Endothelial cell of umbilical vein (primary cell): Measurements from ENCODE around the gene METTL26. TPM values are rescaled to one million over a fixed set of nuclear protein-coding genes. Genes with fewer than 3 reads are reported as not detected.

ENCODE experiments used
- BruUV-seq: library from RNA; stranded (reverse); fragments of 400-500 nt; replicated peaks from 2 replicates; lab custom pipeline; 2021; lab: Mats Ljungman, UMichigan
- CTCF ChIA-PET: fragments of 300-600, 350-600 bp; sonication (Branson Sonifier 250); formaldehyde crosslinking; loops from one replicate; lab custom pipeline; 2021; ENCODE audit warnings: antibody characterized with exemption, inconsistent platforms; lab: Charles Lee
- POLR2A ChIA-PET: fragments of 300-600, 350-600 bp; sonication (Branson Sonifier 250); formaldehyde crosslinking; loops from one replicate; lab custom pipeline; 2021; ENCODE audit warnings: antibody characterized with exemption, inconsistent platforms; lab: Charles Lee
- DNase-seq: peaks from one replicate; pipeline ENCODE4 v3.0.0-alpha.2; 2011; ENCODE audit warnings: low read depth, low spot score
- FAIRE-seq: peaks from 2 replicates; lab custom pipeline; 2011; peaks lifted over from hg19 to GRCh38; lab: Jason Lieb, UNC
- H2AFZ ChIP-seq: 2 replicates; pipeline ENCODE4 v1.6.0; 2012; ENCODE audit warnings: low read depth, low read length, control low read depth, inconsistent platforms
- H3K27ac ChIP-seq: 2 replicates; pipeline ENCODE4 v1.5.1; 2011; ENCODE audit warnings: low read depth, mild to moderate bottlenecking, control low read depth, low read length, moderate library complexity; ENCODE audit not compliant: insufficient read depth
- H3K27me3 ChIP-seq, 2 experiments: 2 replicates each; pipeline versions ENCODE4 v1.6.0 to v1.6.1; 2011; ENCODE audit warnings: low read length in 2 of 2, mixed read lengths in 1 of 2; ENCODE audit not compliant: control insufficient read depth in 2 of 2, insufficient read depth in 2 of 2
- H3K36me3 ChIP-seq, 2 experiments: 2 replicates in 1 of 2; 3 replicates in 1 of 2; pipeline ENCODE4 v1.5.1; 2011; ENCODE audit warnings: low read length in 2 of 2, mild to moderate bottlenecking in 1 of 2, moderate library complexity in 1 of 2; ENCODE audit not compliant: control insufficient read depth in 2 of 2, insufficient read depth in 2 of 2; ENCODE audit errors: extremely low read depth in 1 of 2
- H3K4me1 ChIP-seq: 3 replicates; pipeline ENCODE4 v1.5.1; 2011; ENCODE audit warnings: mild to moderate bottlenecking, low read length; ENCODE audit not compliant: control insufficient read depth, insufficient read depth; ENCODE audit errors: extremely low read depth
- H3K4me2 ChIP-seq: 2 replicates; pipeline ENCODE4 v1.6.1; 2011; ENCODE audit warnings: low read length, control low read depth, mixed read lengths; ENCODE audit not compliant: insufficient read depth
- H3K4me3 ChIP-seq, 3 experiments: fragments of 200-600 bp in 1 of 3; sonication (generic), shearing (Covaris generic) in 1 of 3; replicated peaks in 1 of 3; 2 replicates each; pipeline ENCODE4 v1.5.1; 2011 to 2016; ENCODE audit warnings: control low read depth in 3 of 3, low read length in 3 of 3, mild to moderate bottlenecking in 2 of 3, inconsistent platforms in 1 of 3, low read depth in 1 of 3, moderate library complexity in 1 of 3; ENCODE audit not compliant: insufficient read depth in 1 of 3
- H3K79me2 ChIP-seq: 2 replicates; pipeline ENCODE4 v1.6.0; 2012; ENCODE audit warnings: low read length, inconsistent platforms; ENCODE audit not compliant: control insufficient read depth, insufficient read depth
- H3K9ac ChIP-seq: replicated peaks from 2 replicates; pipeline ENCODE3; 2011; ENCODE audit warnings: low read length, control low read depth; ENCODE audit not compliant: insufficient read depth; ENCODE audit errors: extremely low read depth
- H3K9me1 ChIP-seq: replicated peaks from 3 replicates; pipeline ENCODE4 v1.6.0; 2011; ENCODE audit warnings: mild to moderate bottlenecking, low read length; ENCODE audit not compliant: control insufficient read depth, insufficient read depth; ENCODE audit errors: extremely low read depth
- H3K9me3 ChIP-seq: replicated peaks from 2 replicates; pipeline ENCODE4 v1.5.1; 2012; ENCODE audit warnings: low read length, inconsistent platforms; ENCODE audit not compliant: control insufficient read depth, insufficient read depth
- H4K20me1 ChIP-seq: replicated peaks from 2 replicates; pipeline ENCODE3; 2011; ENCODE audit warnings: mild to moderate bottlenecking, low read length; ENCODE audit not compliant: control insufficient read depth, insufficient read depth; ENCODE audit errors: extremely low read depth
- CTCF ChIP-seq, 2 donors: IDR thresholded peaks; 1 replicate in 1 of 2; 2 replicates in 1 of 2; pipeline ENCODE4 v1.5.1; 2011; ENCODE audit warnings: low read length in 2 of 2, mild to moderate bottlenecking in 2 of 2, moderate library complexity in 2 of 2, control low read depth in 1 of 2, inconsistent platforms in 1 of 2, low read depth in 1 of 2; ENCODE audit not compliant: insufficient read depth in 1 of 2; ENCODE audit errors: extremely low read depth in 1 of 2
- GATA2 ChIP-seq: IDR thresholded peaks from 2 replicates; pipeline ENCODE4 v1.7.0; 2011; ENCODE audit warnings: low read depth, mild to moderate bottlenecking, moderate library complexity, mixed read lengths, low read length; ENCODE audit not compliant: insufficient read length, insufficient read depth
- MAX ChIP-seq: IDR thresholded peaks from 2 replicates; pipeline ENCODE4 v1.6.1; 2011; ENCODE audit not compliant: insufficient read depth, insufficient read length
- POLR2A ChIP-seq: IDR thresholded peaks from 2 replicates; pipeline ENCODE4 v1.6.1; 2012; ENCODE audit warnings: low read depth, mild to moderate bottlenecking, control low read depth, low read length
- dilution Hi-C: fragments of 300-500 bp; cut with MboI; formaldehyde crosslinking; loops from one replicate; pipeline ENCODE4 v1.15.0; 2019; ENCODE audit warnings: low sequenced_read_pairs; ENCODE audit not compliant: extremely low pct_ligation_motif_present
- intact Hi-C: fragments of 100-400 bp; cut with micrococcal nuclease; formaldehyde crosslinking; loops from one replicate; pipeline ENCODE4 v1.10.0; 2022
- polyA plus RNA-seq, 4 experiments: library from polyadenylated mRNA; depleted of rRNA in 3 of 4; stranded (reverse) in 3 of 4; unstranded in 1 of 4; fragments of >200 nt; gene quantifications; 2 replicates each; pipeline versions ENCODE4 v1.2.1 to v1.2.3, GENCODE V29; 2011 to 2012; ENCODE audit warnings: missing spikeins in 1 of 4
- total RNA-seq: library from RNA; stranded (reverse); gene quantifications from 2 replicates; pipeline ENCODE4 v1.2.3, GENCODE V29; 2021

Gene METTL26
- total and polyA plus RNA-seq, 2 donors (not counting 3 experiments of a cell fraction or from before 2014, with no cell fraction given): 114 to 138 TPM

GRCh38 chr16:645852-646678 lies 10.0 kb upstream of the METTL26 start:
- H3K9ac ChIP-seq: no peak overlapping the region
- intact Hi-C loops: no loop called here
- peaks cover 16% of the 10 kb centered on the region for H3K4me1 ChIP-seq
- no peaks in the 10 kb centered on the region for H3K9me3 ChIP-seq
- no peak overlapping the region for H3K4me2 ChIP-seq
- no TSS peak for BruUV-seq
- dilution Hi-C loops: no loop called here
- H3K36me3 ChIP-seq: no peaks in the 10 kb centered on the region
- FAIRE-seq (no peak), DNase-seq (no peak)
- H3K4me3 ChIP-seq: no peak overlapping the region
- H3K27ac ChIP-seq: no peak overlapping the region
- H3K9me1 ChIP-seq: no peaks in the 10 kb centered on the region
- no peak overlapping the region for H2AFZ ChIP-seq
- TF ChIP-seq CTCF (IDR thresholded peaks at IDR 0.05; ENCODE audit: extremely low read depth in 1 of 2, insufficient read depth in 1 of 2, low read depth in 1 of 2, low read length in 2 of 2) (no peak), POLR2A (no peak), GATA2 (no peak), MAX (no peak)
- H3K79me2 ChIP-seq: no peaks in the 10 kb centered on the region
- ChIA-PET CTCF (interaction anchor here (1.2 kb wide), 1 partner anchor 56 kb away, joined by 3 read pairs; the partner anchor contains the start of gene RAB40C), POLR2A (no interaction called here)
- H4K20me1 ChIP-seq: no peaks in the 10 kb centered on the region
- no peaks in the 10 kb centered on the region for H3K27me3 ChIP-seq
